ENCODE data around the gene GRWD1. TPM values are rescaled to one million over a fixed set of nuclear protein-coding genes. Genes with fewer than 3 reads are reported as not detected.

GRWD1 gene
- total RNA-seq, 1 donor from 2014 or later = 27.6 TPM

- no peak for DNase-seq (ENCODE audit: low spot score)
These were observed 21.0 kb upstream of the GRWD1 start for GRCh38 chr19:48424694-48425219.

- DNase-seq (ENCODE audit: low spot score) = no peak
These were observed 17.1 kb upstream of the GRWD1 start for GRCh38 chr19:48428670-48429069.

DNA sequence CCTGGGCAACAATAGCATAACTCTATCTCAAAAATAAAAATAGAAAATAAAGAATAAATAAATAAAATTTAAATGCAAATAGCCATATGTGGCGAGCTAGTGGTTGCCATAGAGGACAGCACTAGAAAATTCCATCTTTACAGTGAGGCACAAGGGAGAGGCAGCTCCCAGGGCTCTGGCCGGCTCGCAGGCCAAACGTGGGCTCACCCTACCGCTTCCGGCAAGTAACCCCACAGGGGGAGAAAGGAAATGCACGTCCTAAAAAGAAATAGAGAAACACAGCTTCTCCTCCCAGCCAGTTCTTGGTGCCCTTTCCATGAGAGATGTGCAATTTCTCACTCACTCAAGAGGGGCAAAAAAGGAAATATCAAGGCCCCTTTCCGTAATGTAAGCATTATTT, 12.4 kb upstream of the GRWD1 start:
- DNase-seq (ENCODE audit: low spot score) = no peak

DNA sequence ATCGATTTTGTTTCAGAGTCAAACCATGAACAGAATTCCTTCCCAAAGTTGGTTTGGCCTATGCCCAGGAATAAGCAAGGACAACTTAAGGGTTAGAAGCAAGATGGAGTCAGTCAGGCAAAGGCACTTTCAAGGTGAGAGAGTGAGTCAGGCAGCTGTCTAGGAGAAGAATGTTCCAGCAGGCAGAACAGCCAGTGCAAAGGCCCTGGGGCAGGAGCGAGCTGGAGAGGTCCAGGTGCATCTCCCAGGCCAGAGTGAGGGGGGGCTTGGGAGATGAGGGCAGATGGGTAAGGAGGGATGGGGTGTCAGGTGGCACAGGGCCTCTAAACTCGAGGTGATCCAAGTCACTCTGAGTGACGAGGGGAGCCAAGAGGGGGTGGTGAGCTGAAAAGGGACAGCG, 9.2 kb upstream of the GRWD1 start:
- no peak for DNase-seq (ENCODE audit: low spot score)

- no peak for DNase-seq (ENCODE audit: low spot score)
These were observed 4.3 kb upstream of the GRWD1 start for GRCh38 chr19:48441360-48442050.

DNA sequence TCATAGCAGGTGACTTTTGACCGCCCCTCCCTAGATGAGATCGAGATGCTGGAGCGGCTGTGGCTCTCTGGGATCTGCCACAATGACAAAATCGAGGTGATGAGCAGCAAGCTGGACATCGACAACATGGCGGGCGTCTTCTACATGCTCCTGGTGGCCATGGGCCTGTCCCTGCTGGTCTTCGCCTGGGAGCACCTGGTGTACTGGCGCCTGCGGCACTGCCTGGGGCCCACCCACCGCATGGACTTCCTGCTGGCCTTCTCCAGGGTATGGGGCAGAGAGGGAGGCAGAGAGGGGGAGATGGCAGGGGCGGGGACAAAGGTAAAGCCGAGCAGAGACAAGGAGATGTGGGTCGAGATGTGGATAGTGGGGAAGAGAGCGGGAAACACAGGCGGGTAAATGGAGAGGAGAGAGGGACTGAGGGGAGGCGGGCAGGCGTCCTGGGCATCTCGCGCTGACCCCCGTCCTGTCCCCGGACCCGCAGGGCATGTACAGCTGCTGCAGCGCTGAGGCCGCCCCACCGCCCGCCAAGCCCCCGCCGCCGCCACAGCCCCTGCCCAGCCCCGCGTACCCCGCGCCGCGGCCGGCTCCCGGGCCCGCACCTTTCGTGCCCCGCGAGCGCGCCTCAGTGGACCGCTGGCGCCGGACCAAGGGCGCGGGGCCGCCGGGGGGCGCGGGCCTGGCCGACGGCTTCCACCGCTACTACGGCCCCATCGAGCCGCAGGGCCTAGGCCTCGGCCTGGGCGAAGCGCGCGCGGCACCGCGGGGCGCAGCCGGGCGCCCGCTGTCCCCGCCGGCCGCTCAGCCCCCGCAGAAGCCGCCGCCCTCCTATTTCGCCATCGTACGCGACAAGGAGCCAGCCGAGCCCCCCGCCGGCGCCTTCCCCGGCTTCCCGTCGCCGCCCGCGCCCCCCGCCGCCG, 3.4 kb upstream of the GRWD1 start:
- DNase-seq (ENCODE audit: low spot score) = no peak

DNA sequence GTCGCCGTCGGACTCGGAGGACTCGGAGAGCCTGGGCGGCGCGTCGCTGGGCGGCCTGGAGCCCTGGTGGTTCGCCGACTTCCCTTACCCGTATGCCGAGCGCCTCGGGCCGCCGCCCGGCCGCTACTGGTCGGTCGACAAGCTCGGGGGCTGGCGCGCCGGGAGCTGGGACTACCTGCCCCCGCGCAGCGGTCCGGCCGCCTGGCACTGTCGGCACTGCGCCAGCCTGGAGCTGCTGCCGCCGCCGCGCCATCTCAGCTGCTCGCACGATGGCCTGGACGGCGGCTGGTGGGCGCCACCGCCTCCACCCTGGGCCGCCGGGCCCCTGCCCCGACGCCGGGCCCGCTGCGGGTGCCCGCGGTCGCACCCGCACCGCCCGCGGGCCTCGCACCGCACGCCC, 2.5 kb upstream of the GRWD1 start:
- DNase-seq (ENCODE audit: low spot score) = no peak

DNA sequence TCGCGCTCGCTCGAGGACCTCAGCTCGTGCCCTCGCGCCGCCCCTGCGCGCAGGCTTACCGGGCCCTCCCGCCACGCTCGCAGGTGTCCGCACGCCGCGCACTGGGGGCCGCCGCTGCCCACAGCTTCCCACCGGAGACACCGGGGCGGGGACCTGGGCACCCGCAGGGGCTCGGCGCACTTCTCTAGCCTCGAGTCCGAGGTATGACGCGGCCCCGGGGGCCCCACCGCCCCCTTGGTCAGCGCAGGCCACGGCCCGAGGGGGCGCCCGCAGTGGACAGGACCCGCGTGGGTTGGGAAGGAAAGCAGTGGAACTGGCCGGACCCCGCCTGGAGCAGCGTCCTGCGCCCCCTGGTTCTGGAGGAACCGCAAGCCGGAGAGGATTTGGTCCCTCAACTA, 2.1 kb upstream of the GRWD1 start:
- DNase-seq (ENCODE audit: low spot score) = no peak

GRCh38 chr19:48444129-48444935, 1.5 kb upstream of the GRWD1 start:
- DNase-seq (ENCODE audit: low spot score) = no peak

DNA sequence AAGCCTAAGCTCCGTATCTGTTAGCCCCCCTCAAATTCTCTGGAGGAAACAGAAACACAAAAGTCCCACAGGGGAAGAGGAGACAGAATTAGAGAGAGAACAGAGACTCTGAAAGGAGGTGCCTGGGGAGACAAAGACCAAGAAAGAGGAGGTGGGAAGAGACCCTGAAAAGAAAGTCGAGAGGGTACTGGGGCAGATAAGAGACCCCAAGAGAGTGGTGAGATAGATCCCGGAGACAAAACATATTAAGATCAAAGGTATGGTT, 915 bp upstream of the GRWD1 start:
- DNase-seq (ENCODE audit: low spot score) = no peak

- peak; percentile 63 for DNase-seq (ENCODE audit: low spot score)
These were observed 552 bp upstream of the GRWD1 start for GRCh38 chr19:48445256-48445605.

DNA sequence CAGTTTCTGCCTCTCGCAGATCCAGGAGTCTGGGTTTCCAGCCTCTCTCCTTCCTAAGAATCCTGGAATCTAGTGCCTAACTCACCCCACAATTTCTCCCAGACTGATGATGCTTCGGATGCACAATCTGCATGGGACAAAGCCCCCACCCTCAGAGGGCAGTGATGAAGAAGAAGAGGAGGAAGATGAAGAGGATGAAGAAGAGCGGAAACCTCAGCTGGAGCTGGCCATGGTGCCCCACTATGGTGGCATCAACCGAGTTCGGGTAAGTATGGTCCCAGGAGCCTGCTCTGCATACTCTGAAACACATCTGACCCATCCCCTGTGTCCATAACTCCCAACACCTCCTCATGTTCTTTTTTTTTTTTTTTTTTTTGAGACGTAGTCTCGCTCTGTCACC, 796 bp downstream of the GRWD1 start:
- DNase-seq (ENCODE audit: low spot score) = no peak

GRCh38 chr19:48448563-48448962, 2.8 kb downstream of the GRWD1 start:
- DNase-seq (ENCODE audit: low spot score) = no peak

- DNase-seq (ENCODE audit: low spot score) = no peak
These were observed 4.7 kb downstream of the GRWD1 start for GRCh38 chr19:48450441-48450840.

DNA sequence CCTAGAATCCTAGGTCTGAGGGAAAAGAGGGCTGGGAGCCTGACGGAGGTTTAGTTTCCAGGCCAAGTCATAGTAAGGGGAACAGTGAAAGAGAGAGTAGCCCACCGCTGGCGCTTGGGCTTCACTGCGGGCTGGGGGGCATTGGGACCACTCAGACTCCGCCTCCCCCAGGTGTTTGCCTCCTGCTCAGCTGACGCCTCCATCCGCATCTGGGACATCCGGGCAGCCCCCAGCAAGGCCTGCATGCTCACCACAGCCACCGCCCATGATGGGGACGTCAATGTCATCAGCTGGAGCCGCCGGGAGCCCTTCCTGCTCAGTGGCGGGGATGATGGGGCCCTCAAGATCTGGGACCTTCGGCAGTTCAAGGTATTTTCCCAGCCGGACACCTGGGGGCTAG, 5.1 kb downstream of the GRWD1 start:
- no peak for DNase-seq (ENCODE audit: low spot score)

DNA sequence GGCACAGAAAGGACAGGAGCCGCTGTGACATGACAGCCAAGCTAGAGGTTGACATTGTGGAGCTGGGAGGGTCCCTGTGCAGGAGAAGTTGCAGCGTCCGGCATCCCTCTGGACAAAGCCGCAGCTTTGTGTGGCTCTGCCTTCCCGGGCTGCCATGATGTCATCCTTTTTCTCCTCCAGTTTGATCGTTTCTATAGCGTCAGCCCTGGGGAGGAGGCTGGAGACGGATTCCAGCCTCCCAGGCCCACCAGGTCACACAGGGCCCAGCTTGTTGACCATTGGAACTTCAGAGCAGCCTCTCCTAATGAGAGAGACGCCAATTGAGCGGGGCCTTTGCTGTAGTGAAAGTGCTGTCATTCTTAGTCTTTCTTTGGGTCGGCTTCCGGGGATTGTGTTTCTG, 5.8 kb downstream of the GRWD1 start:
- DNase-seq (ENCODE audit: low spot score) = no peak

DNA sequence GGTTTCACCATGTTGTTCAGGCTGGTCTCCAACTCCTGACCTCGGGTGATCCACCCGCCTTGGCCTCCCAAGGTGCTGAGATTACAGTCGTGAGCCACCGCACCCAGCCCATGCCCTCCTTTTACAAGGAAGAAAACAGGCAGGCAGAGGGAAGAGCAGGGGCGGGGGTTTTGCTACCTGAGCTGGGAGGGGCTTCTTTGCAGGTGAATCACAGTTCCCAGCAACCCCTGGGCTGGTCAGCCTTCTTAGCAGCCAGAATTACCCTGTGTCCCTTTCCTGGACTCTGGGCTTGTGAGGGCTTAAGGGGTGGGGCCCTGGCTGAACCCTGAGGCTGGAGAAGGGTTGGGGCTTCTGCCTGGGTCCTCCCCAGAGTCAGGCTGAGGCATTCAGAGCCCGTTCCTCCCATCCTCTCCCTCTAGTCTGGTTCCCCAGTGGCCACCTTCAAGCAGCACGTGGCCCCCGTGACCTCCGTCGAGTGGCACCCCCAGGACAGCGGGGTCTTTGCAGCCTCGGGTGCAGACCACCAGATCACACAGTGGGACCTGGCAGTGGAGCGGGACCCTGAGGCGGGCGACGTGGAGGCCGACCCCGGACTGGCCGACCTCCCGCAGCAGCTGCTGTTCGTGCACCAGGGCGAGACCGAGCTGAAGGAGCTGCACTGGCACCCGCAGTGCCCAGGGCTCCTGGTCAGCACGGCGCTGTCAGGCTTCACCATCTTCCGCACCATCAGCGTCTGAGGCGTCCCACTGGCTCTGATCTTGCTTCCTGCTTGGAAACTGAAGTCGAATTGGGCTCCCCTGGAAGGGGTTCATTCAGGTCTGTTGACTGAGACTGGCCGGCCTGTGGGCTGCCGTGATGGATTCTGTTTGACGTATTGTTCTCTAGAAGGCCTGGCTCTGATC, 6.8 kb downstream of the GRWD1 start:
- DNase-seq (ENCODE audit: low spot score) = no peak

- no peak for DNase-seq (ENCODE audit: low spot score)
These were observed 8.5 kb downstream of the GRWD1 start for GRCh38 chr19:48454150-48454730.

- DNase-seq (ENCODE audit: low spot score) = no peak
These were observed 9.6 kb downstream of the GRWD1 start, which contains the start of gene KCNJ14 for GRCh38 chr19:48455171-48455907. Gene KCNJ14, plus strand, starts transcription at chr19:48455574. Its CDS starts 6,151 bp downstream, at chr19:48461725.

GRCh38 chr19:48455908-48456562, 10.3 kb downstream of the GRWD1 start:
- DNase-seq (ENCODE audit: low spot score) = no peak
